Measurements from ENCODE around the gene ULK1.
"Not testable (repeated sequence)": the region's sequence is repeated elsewhere in the genome, so short reads cannot be mapped to it uniquely, and the experiment has no call there.

The ULK1 gene

GRCh38 chr12:131946757-131947156 is 52.3 kb downstream of the ULK1 start:
- no peak for DNase-seq

DNA sequence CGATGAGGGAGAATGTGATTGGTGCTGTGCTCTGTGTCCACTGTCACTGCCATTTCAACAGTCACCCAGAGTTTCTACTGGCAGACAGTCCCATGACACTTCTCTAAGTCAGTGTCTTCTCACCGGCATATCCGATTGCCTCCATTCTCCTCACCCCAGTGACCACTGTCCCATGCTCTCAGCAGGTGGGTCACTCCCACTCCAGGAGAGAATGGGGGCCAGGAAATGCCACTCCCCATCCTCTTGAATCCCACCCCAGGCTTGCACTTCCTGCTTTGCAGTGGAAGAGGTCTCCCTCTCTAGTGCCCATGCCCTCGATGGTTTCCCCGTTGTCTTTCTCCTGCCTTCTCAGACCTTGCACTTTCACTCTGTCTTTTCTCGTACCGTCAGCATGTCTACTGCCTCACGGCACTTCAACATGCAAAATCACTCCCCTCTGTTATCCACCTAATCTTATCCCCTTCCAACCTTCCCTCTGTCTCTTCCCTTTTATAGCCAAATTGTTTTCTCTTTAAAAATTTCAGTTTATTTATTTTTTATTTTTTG is 53.1 kb downstream of the ULK1 start:
- DNase-seq, result no peak

- DNase-seq, result no peak
These were observed 53.8 kb downstream of the ULK1 start for GRCh38 chr12:131948166-131948712.

DNA sequence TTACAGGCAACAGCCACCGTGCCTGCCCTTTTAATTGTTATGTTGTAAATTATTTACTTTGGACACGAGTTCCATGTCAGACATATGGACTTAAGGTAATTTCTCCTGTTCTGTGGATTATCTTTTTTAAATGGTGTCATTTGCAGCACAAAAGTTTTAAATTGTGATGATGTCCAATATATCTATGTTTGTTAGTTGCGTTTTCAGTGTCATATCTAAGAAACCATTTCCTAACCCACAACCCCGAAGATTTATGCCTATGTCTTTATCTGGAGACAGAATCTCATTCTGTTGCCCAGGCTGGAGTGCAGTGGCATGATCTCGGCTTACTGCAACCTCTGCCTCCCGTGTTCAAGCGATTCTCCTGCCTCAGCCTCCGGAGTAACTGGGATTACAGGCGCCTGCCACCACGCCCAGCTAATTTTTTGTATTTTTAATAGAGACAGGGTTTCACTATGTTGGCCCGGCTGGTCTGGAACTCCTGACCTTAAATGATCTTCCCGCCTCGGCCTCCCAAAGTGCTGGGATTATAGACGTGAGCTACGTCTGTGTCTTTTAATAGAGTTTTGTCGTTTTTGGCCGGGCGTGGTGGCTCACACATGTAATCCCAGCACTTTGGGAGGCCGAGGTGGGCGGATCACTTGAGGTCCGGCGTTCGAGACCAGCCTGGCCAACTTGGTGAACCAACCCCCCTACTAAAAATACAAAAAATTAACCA is 54.5 kb downstream of the ULK1 start:
- not testable (repeated sequence) for DNase-seq

- peak; percentile 94 to 95 for DNase-seq
These were observed 55.2 kb downstream of the ULK1 start, which contains the start of gene EP400 for GRCh38 chr12:131949431-131950181. TSS of gene EP400 (plus strand) at chr12:131949942. CDS start at chr12:131960620, 10,678 bp downstream.

GRCh38 chr12:131950182-131950913 is 55.9 kb downstream of the ULK1 start:
- peak in 1 of 2 experiments; percentile 35 for DNase-seq

DNA sequence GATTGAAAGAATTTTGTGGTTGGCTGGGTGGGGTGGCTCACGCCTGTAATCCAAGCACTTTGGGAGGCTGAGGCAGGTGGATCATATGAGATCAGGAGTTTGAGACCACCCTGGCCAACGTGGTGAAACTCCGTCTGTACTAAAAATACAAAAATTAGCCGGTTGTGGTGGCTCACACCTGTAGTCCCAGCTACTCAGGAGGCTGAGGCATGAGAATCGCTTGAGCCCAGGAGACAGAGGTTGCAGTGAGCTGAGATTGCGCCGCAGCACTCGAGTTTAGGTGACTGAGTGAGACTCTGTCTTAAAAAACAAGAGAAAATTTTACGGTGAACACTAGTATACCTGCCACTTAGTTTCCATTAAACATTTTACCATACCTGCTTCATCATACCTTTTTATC is 59.4 kb downstream of the ULK1 start:
- not testable (repeated sequence) for DNase-seq

- DNase-seq, result not testable (repeated sequence)
These were observed 60.0 kb downstream of the ULK1 start for GRCh38 chr12:131954460-131954859.

DNA sequence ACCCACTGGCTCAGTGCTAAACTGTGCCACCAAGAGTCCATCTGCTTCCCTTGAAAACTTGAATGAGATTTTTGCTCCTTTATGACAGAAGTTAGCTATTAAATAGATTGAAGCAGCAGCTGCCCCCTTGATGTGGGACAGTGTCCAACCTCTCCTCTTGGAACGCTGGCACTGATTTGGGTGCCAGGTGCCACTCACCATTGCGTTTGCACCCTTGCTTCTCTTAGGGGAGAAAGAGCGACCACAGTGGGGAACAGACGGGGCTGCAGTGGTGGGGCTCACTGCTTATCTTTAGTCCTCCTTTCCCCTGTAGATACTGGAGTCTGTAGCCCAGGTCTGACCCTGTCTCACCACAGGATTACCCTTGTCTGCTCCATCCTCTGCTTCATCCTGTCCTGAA is 64.7 kb downstream of the ULK1 start:
- no peak for DNase-seq

DNA sequence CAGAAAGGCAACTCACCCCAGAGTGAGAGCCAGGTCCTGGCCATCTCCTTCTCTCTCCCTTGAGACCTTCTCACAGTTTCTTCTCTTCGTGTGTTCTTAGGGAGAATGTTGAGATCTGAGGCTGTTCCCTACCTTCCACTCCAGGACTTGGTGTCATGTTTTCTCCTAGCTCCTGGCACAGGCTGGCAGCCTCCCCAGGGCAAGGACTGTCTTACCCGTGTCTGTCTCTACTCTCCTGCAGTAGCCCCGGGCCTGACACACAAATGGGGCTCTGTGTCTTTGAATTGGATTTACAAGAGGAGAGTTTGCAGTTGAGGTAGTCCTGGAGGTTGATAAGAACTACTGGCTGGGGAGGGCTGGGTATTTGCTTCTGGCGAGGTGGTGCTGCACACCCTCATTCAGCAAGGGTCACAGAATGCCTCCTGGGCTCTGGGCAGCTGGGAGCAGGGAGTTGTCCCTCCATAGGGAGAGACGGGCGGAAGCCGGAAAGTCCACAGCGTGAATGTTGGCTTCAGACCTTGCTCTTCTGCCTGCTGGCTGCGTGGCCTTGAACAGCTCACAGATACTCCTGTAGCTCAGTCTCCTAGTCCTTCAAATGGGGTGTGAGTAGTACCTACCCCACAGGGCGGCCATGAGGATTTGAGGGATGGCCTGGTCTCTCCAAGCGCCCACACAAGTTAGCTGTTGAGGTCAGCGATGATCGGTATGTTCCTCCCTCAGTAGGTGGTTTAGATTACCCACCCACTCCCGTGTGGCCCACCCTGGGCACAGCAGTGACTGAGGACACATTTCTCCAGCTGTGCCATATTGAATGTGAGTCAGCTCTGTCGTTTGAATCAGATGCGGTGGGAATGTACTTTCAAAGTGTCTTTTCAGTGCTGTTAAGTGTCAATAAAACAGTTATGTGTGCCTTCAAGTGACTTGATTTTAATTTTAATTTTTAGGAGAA is 65.5 kb downstream of the ULK1 start:
- DNase-seq, result no peak

DNA sequence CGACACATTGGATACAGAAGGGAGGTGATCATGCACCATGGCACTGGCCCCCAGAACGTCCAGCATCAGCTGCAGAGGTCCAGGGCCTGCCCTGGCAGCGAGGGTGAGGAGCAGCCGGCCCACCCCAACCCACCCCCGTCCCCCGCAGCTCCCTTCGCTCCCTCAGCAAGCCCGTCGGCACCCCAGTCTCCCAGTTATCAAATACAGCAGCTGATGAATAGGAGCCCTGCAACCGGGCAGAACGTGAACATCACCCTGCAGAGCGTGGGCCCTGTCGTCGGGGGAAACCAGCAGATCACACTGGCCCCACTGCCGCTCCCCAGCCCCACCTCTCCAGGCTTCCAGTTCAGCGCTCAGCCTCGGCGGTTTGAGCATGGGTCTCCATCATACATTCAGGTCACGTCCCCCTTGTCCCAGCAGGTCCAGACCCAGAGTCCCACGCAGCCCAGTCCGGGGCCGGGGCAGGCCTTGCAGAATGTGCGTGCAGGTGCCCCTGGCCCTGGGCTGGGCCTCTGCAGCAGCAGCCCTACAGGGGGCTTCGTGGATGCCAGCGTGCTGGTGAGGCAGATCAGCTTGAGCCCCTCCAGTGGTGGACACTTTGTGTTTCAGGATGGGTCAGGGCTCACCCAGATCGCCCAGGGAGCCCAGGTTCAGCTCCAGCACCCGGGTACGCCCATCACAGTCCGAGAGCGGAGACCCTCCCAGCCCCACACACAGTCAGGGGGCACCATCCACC is 66.3 kb downstream of the ULK1 start:
- DNase-seq, result not testable (repeated sequence)

GRCh38 chr12:131961328-131961727 is 66.9 kb downstream of the ULK1 start:
- not testable (repeated sequence) for DNase-seq

DNA sequence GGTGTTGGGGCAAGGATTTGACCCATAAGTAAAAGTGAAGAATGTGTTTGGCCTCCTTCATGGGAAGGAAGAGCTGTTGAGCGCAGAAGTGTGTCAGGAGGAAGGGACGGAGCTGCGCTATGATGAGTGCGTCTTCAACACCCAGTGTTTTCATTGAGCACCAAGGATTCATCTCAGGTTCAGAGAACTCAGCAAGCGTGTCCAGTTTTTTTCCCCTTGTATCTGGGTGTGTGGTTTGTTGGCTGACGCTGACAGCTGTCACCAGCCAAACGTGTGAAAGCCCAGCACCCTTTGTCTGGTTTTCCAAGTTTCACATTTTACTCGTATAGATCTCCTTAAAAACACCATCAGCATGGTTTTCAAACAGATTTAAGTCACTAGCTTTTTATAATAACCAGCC is 67.6 kb downstream of the ULK1 start:
- DNase-seq, result no peak

DNA sequence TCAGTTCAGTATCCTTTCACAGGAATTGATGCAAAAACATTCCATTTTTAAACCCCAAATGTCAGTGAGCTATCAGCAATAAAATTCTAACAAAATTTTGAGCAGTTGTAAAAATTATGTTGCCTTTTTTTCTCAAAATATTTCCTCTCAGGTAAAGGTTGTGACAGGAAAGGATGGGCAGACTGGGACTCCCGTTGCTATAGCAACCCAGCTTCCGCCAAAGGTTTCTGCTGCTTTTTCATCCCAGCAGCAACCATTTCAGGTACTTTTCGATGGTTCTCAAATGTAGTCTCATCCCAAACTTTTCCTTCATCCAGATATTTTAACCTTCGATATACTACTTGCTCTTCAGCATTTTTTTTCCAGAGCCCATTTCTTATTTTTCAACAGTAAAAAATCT is 69.0 kb downstream of the ULK1 start:
- DNase-seq, result no peak

- no peak for DNase-seq
These were observed 70.7 kb downstream of the ULK1 start for GRCh38 chr12:131965073-131965472.

- no peak for DNase-seq
These were observed 76.8 kb downstream of the ULK1 start for GRCh38 chr12:131971226-131971625.
